SK-N-SH (cell line): Measurements from ENCODE around the gene RND3. TPM values are rescaled to one million over a fixed set of nuclear protein-coding genes. Genes with fewer than 3 reads are reported as not detected.
A peak's percentile ranks its signal among the peaks of the same experiment; 100 is the strongest.

Experiments used
- CTCF ChIA-PET: fragments of 300-600, 350-600 bp; formaldehyde crosslinking; extraction: SDS; loops from one replicate; lab custom pipeline; 2021; lab: Yijun Ruan, JAX
- POLR2A ChIA-PET: fragments of 350-600 bp; sonication (Branson Sonifier 250); formaldehyde crosslinking; extraction: SDS; loops from one replicate; lab custom pipeline; 2020; ENCODE audit warnings: antibody characterized with exemption, inconsistent platforms; lab: Yijun Ruan, JAX
- DNase-seq: peaks from one replicate; pipeline ENCODE4 v3.0.0; 2012
- H2AFZ ChIP-seq: fragments of 200-600 bp; sonication (generic); 2 replicates; pipeline ENCODE4 v1.8.1; 2016; ENCODE audit warnings: antibody characterized with exemption, mild to moderate bottlenecking, low read depth
- H3F3A ChIP-seq: fragments of 200-600 bp; sonication (generic); replicated peaks from 2 replicates; pipeline ENCODE3; 2016; ENCODE audit warnings: antibody characterized with exemption, mild to moderate bottlenecking; ENCODE audit not compliant: insufficient read depth
- H3K27ac ChIP-seq, 2 experiments: fragments of 200-500 bp in 1 of 2; fragments of 200-600 bp in 1 of 2; sonication (Bioruptor generic) in 1 of 2; sonication (generic), shearing (Covaris generic) in 1 of 2; 2 replicates each; pipeline versions ENCODE4 v1.5.1 to v1.6.1; 2014 to 2016; ENCODE audit warnings: low read depth in 2 of 2, inconsistent platforms in 1 of 2, low read length in 1 of 2, mild to moderate bottlenecking in 1 of 2, mixed read lengths in 1 of 2
- H3K27me3 ChIP-seq: fragments of 200-600 bp; sonication (generic), shearing (Covaris generic); 2 replicates; pipeline ENCODE4 v1.6.1; 2016; ENCODE audit warnings: mixed run types; ENCODE audit not compliant: insufficient read depth
- H3K36me3 ChIP-seq, 2 experiments: fragments of 200-500 bp in 1 of 2; fragments of 200-600 bp in 1 of 2; sonication (Bioruptor generic) in 1 of 2; sonication (generic) in 1 of 2; replicated peaks in 1 of 2; 2 replicates each; pipeline versions ENCODE3 to v1.5.1; 2014 to 2016; ENCODE audit warnings: low read length in 1 of 2, mild to moderate bottlenecking in 1 of 2; ENCODE audit not compliant: insufficient read depth in 2 of 2, control insufficient read depth in 1 of 2
- H3K4me1 ChIP-seq, 2 experiments: fragments of 200-500 bp in 1 of 2; fragments of 200-600 bp in 1 of 2; sonication (Bioruptor generic) in 1 of 2; sonication (generic), shearing (Covaris generic) in 1 of 2; 2 replicates each; pipeline versions ENCODE4 v1.5.1 to v1.6.1; 2014 to 2016; ENCODE audit warnings: low read depth in 1 of 2, low read length in 1 of 2, mixed run types in 1 of 2; ENCODE audit not compliant: insufficient read depth in 2 of 2, control insufficient read depth in 1 of 2
- H3K4me2 ChIP-seq: fragments of 200-600 bp; sonication (generic), shearing (Covaris generic); 2 replicates; pipeline ENCODE4 v1.6.1; 2017; ENCODE audit warnings: mixed run types
- H3K4me3 ChIP-seq, 2 experiments: fragments of 200-500 bp in 1 of 2; fragments of 200-600 bp in 1 of 2; sonication (Bioruptor generic) in 1 of 2; sonication (generic), shearing (Covaris generic) in 1 of 2; 2 replicates each; pipeline versions ENCODE4 v1.5.1 to v1.8.1; 2014 to 2016; ENCODE audit warnings: low read depth in 2 of 2, inconsistent platforms in 1 of 2, low read length in 1 of 2, mild to moderate bottlenecking in 1 of 2, mixed read lengths in 1 of 2, moderate library complexity in 1 of 2
- H3K79me2 ChIP-seq: fragments of 200-600 bp; sonication (generic); 2 replicates; pipeline ENCODE4 v1.8.1; 2017; ENCODE audit warnings: mild to moderate bottlenecking; ENCODE audit not compliant: insufficient read depth
- H3K9ac ChIP-seq: fragments of 200-600 bp; sonication (generic); 2 replicates; pipeline ENCODE4 v1.6.1; 2017; ENCODE audit warnings: mixed run types
- H3K9me2 ChIP-seq: fragments of 200-600 bp; sonication (generic); 2 replicates; pipeline ENCODE4 v1.6.1; 2017; ENCODE audit warnings: mixed run types
- H3K9me3 ChIP-seq: fragments of 200-600 bp; sonication (generic); 2 replicates; pipeline ENCODE4 v1.6.1; 2017; ENCODE audit warnings: mixed run types, mild to moderate bottlenecking, moderate library complexity
- H4K20me1 ChIP-seq: fragments of 200-600 bp; sonication (generic); 2 replicates; pipeline ENCODE4 v1.6.1; 2017; ENCODE audit warnings: mild to moderate bottlenecking, mixed run types; ENCODE audit not compliant: insufficient read depth
- CHD2 ChIP-seq: fragments of 150-350 bp; IDR thresholded peaks from 2 replicates; pipeline ENCODE4 v1.6.1; 2018; ENCODE audit warnings: low read length; ENCODE audit not compliant: partially characterized antibody
- EP300 ChIP-seq, 2 experiments: IDR thresholded peaks; 2 replicates each; pipeline versions ENCODE4 v1.4.0 to v1.6.1; 2012; ENCODE audit warnings: borderline replicate concordance in 1 of 2, low read depth in 1 of 2, low read length in 1 of 2
- EZH2phosphoT487 ChIP-seq: fragments of 200-600 bp; sonication (generic); IDR thresholded peaks from 2 replicates; pipeline ENCODE4 v1.6.1; 2017; ENCODE audit warnings: low read depth, mixed run types, mild to moderate bottlenecking, antibody characterized with exemption, moderate library complexity, borderline replicate concordance
- FOSL2 ChIP-seq: IDR thresholded peaks from 2 replicates; pipeline ENCODE4 v1.4.0; 2012; ENCODE audit warnings: low read depth, mild to moderate bottlenecking, moderate library complexity, borderline replicate concordance
- FOXM1 ChIP-seq: IDR thresholded peaks from 2 replicates; pipeline ENCODE4 v1.4.0; 2012; ENCODE audit warnings: low read depth, mild to moderate bottlenecking
- GABPA ChIP-seq: IDR thresholded peaks from 2 replicates; pipeline ENCODE4 v1.4.0; 2012; ENCODE audit warnings: low read depth, mild to moderate bottlenecking
- GATA2 ChIP-seq: sonication (generic); formaldehyde crosslinking; IDR thresholded peaks from 2 replicates; pipeline ENCODE4 v1.5.0; 2020; ENCODE audit warnings: mild to moderate bottlenecking, missing genetic modification reagents
- JUND ChIP-seq: IDR thresholded peaks from 2 replicates; pipeline ENCODE4 v1.4.0; 2012
- MEF2A ChIP-seq: IDR thresholded peaks from 2 replicates; pipeline ENCODE4 v1.4.0; 2012; ENCODE audit warnings: low read depth, borderline replicate concordance
- NFIC ChIP-seq: IDR thresholded peaks from 2 replicates; pipeline ENCODE4 v1.4.0; 2012; ENCODE audit warnings: borderline replicate concordance
- NRF1 ChIP-seq: IDR thresholded peaks from 2 replicates; pipeline ENCODE4 v1.6.1; 2012; ENCODE audit warnings: low read depth, mild to moderate bottlenecking, low read length
- POLR2AphosphoS5 ChIP-seq: IDR thresholded peaks from 2 replicates; pipeline ENCODE4 v1.6.1; 2012; ENCODE audit warnings: low read depth, low read length
- REST ChIP-seq: IDR thresholded peaks from 2 replicates; pipeline ENCODE4 v1.6.1; 2012; ENCODE audit warnings: mild to moderate bottlenecking, low read depth, low read length, moderate library complexity
- RFX5 ChIP-seq: IDR thresholded peaks from 2 replicates; pipeline ENCODE4 v1.6.1; 2012; ENCODE audit warnings: mild to moderate bottlenecking, improper control_type of control experiment, low read length
- RXRA ChIP-seq: IDR thresholded peaks from 2 replicates; pipeline ENCODE4 v1.4.0; 2012; ENCODE audit warnings: low read depth, mild to moderate bottlenecking, borderline replicate concordance
- SMC3 ChIP-seq: IDR thresholded peaks from 2 replicates; pipeline ENCODE4 v1.6.1; 2012; ENCODE audit warnings: low read depth, low read length, improper control_type of control experiment
- TAF1 ChIP-seq: IDR thresholded peaks from 2 replicates; pipeline ENCODE4 v1.6.1; 2012; ENCODE audit warnings: low read depth, mild to moderate bottlenecking, low read length, moderate library complexity, borderline replicate concordance
- TCF12 ChIP-seq: IDR thresholded peaks from 2 replicates; pipeline ENCODE4 v1.4.0; 2012
- TEAD4 ChIP-seq: IDR thresholded peaks from 2 replicates; pipeline ENCODE4 v1.4.0; 2012; ENCODE audit warnings: mild to moderate bottlenecking, borderline replicate concordance; ENCODE audit not compliant: insufficient read depth
- USF2 ChIP-seq: fragments of 150-350 bp; IDR thresholded peaks from 2 replicates; pipeline ENCODE4 v1.6.1; 2017; ENCODE audit warnings: antibody characterized with exemption, low read length, low read depth, borderline replicate concordance
- ZBTB33 ChIP-seq: IDR thresholded peaks from 2 replicates; pipeline ENCODE4 v1.4.0; 2012; ENCODE audit warnings: low read depth, borderline replicate concordance
- WGBS: methylation state at CpG from one replicate; pipeline ENCODE4 v1.1.6; 2017; ENCODE audit warnings: low lambda C conversion rate; 5-methylcytosine and 5-hydroxymethylcytosine counted together
- polyA plus RNA-seq, 3 experiments: library from polyadenylated mRNA; depleted of rRNA; stranded (reverse); fragments of >200 nt; gene quantifications; 2 replicates each; pipeline ENCODE4 v1.2.3, GENCODE V29; 2012
- TF ChIP-seq, protein P1 (sequence below): IDR thresholded peaks from 2 replicates; pipeline ENCODE4 v1.4.0; 2012; ENCODE audit warnings: low read depth, borderline replicate concordance
- TF ChIP-seq, protein P2 (sequence below): IDR thresholded peaks from 2 replicates; pipeline ENCODE4 v1.4.0; 2012; ENCODE audit warnings: low read depth

The RND3 gene
- polyA plus RNA-seq, 1 of the 3 experiments (the other 2 are of a cell fraction), result 49.7 TPM

DNA sequence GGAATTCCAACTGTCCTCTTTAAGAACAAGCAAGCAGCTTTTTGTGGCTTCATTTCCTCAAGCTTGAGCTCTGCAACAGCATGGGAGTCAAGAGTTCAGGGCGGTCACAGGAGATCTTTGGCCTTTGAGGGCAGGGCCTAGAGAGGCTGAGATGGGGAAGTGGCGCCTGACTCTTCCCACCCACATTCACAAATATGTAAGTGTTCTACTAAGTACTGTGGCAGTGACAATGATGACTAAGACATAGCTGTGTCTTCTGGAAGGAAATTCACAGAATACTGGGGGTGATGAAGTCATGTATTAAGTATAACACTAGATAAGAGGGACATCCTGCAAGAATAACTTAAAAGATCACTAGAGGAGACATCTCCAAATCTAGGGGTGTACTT lies 15.0 kb downstream of the RND3 start:
- H3K9me2 ChIP-seq, result no peaks in the 10 kb centered on the region
- peaks cover 86% of the 10 kb centered on the region for H3K79me2 ChIP-seq
- TF ChIP-seq SMC3 (no peak), USF2 (no peak), RFX5 (no peak), TCF12 (peak; percentile 38; the same call in 1 of the 2 replicates), REST (no peak), POLR2AphosphoS5 (no peak), TEAD4 (0 out of 2 replicates have a peak, but pooled peaks have one; percentile 48), FOSL2 (peak; percentile 51; the same call in 1 of the 2 replicates), NFIC (no peak), JUND (peak; percentile 61), RXRA (peak; percentile 74; the same call in 1 of the 2 replicates), EZH2phosphoT487 (no peak), ZBTB33 (no peak), MEF2A (peak; percentile 41; the same call in 1 of the 2 replicates), GATA2 (no peak), GABPA (no peak), EP300 (IDR thresholded peaks at IDR 0.05; ENCODE audit: borderline replicate concordance in 1 of 2, low read depth in 1 of 2, low read length in 1 of 2) (peak in 1 of 2 experiments; percentile 53; a peak in 1 of 4 replicates), TAF1 (no peak), FOXM1 (no peak), NRF1 (no peak), CHD2 (no peak)
- TF ChIP-seq, protein P1, sequence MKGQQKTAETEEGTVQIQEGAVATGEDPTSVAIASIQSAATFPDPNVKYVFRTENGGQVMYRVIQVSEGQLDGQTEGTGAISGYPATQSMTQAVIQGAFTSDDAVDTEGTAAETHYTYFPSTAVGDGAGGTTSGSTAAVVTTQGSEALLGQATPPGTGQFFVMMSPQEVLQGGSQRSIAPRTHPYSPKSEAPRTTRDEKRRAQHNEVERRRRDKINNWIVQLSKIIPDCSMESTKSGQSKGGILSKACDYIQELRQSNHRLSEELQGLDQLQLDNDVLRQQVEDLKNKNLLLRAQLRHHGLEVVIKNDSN, result no peak
- TF ChIP-seq, protein P2, sequence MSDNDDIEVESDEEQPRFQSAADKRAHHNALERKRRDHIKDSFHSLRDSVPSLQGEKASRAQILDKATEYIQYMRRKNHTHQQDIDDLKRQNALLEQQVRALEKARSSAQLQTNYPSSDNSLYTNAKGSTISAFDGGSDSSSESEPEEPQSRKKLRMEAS, result no peak
- H3K9me3 ChIP-seq, result no peaks in the 10 kb centered on the region
- H3K4me2 ChIP-seq, result peak overlapping the region; percentile 9; the same call in 1 of the 2 replicates
- ChIA-PET CTCF (interaction anchor here (1.6 to 1.8 kb wide), 2 partner anchors 673 to 766 kb away, joined by 5 to 6 read pairs; no protein-coding TSS in a partner anchor), POLR2A (no interaction called here)
- no peak overlapping the region for H3K9ac ChIP-seq
- peaks cover 33% of the 10 kb centered on the region for H4K20me1 ChIP-seq
- no peak overlapping the region for H3K4me3 ChIP-seq
- no peaks in the 10 kb centered on the region for H3K27me3 ChIP-seq
- H3K36me3 ChIP-seq, result peaks cover 85 to 98% of the 10 kb centered on the region in 2 experiments
- H3F3A ChIP-seq, result peaks cover 78% of the 10 kb centered on the region
- peaks cover 19 to 51% of the 10 kb centered on the region in 2 experiments for H3K4me1 ChIP-seq
- no peak for DNase-seq
- WGBS, result 47% methylated on average over 2 of the region's 2 CpGs
- no peak overlapping the region for H2AFZ ChIP-seq
- peak overlapping the region; percentile 39 to 75; a peak in 3 of 4 replicates for H3K27ac ChIP-seq
